Heart right ventricle (tissue), 16 donors: Measurements from ENCODE around the gene PKP2. TPM values are rescaled to one million over a fixed set of nuclear protein-coding genes. Genes with fewer than 3 reads are reported as not detected.
"Not testable (repeated sequence)": the region's sequence is repeated elsewhere in the genome, so short reads cannot be mapped to it uniquely, and the experiment has no call there.

Source experiments
- ATAC-seq, 8 donors: fragments of 200-7000 bp; cut with Tn5 transposase; one replicate each; pipeline ENCODE4 v1.9.1; 2020; ENCODE audit warnings: mild to moderate bottlenecking in 8 of 8, moderate library complexity in 8 of 8, moderate number of reproducible peaks in 1 of 8
- DNase-seq, 2 donors: peaks; one replicate each; pipeline ENCODE4 v3.0.0-alpha.2; 2020
- H3K27ac ChIP-seq, 10 donors: fragments of 200-600 bp; sonication (generic) in 2 of 10; one replicate each; pipeline versions ENCODE4 v1.5.0 to v1.8.0; 2020 to 2022; ENCODE audit warnings: mild to moderate bottlenecking in 3 of 10
- H3K27me3 ChIP-seq, 7 donors: fragments of 200-600 bp; one replicate each; pipeline ENCODE4 v1.8.0; 2021 to 2022; ENCODE audit warnings: mild to moderate bottlenecking in 2 of 7
- H3K36me3 ChIP-seq, 9 donors: fragments of 200-600 bp; sonication (generic) in 1 of 9; one replicate each; pipeline versions ENCODE4 v1.5.0 to v1.8.0; 2020 to 2022; ENCODE audit warnings: mild to moderate bottlenecking in 2 of 9
- H3K4me1 ChIP-seq, 9 donors: fragments of 200-600 bp; sonication (generic) in 1 of 9; one replicate each; pipeline versions ENCODE4 v1.5.0 to v1.8.0; 2020 to 2022; ENCODE audit warnings: mild to moderate bottlenecking in 4 of 9
- H3K4me3 ChIP-seq, 10 donors: fragments of 200-600 bp; sonication (generic) in 2 of 10; one replicate each; pipeline versions ENCODE4 v1.5.0 to v1.8.0; 2020 to 2022; ENCODE audit warnings: mild to moderate bottlenecking in 7 of 10, moderate library complexity in 2 of 10
- H3K9me3 ChIP-seq, 11 donors: fragments of 200-600 bp in 10 of 11; sonication (generic) in 2 of 11; one replicate each; pipeline versions ENCODE4 v1.5.0 to v1.8.0; 2013 to 2022; ENCODE audit warnings: mild to moderate bottlenecking in 2 of 11, control low read depth in 1 of 11, moderate library complexity in 1 of 11
- WGBS, 2 donors: extraction: QIAGEN DNeasy Blood & Tissue Kit; methylation state at CpG; one replicate each; pipeline ENCODE4 v1.1.7; 2013; ENCODE audit warnings: inconsistent platforms in 1 of 2; 5-methylcytosine and 5-hydroxymethylcytosine counted together
- intact Hi-C, 10 donors: fragments of 100-400 bp; cut with DNase I; formaldehyde crosslinking; loops; one replicate each; pipeline versions ENCODE4 v1.11.1 to v1.14.2; 2022
- polyA plus RNA-seq, 2 donors: library from polyadenylated mRNA; stranded (reverse); fragments of 200-250 nt; gene quantifications; one replicate each; pipeline ENCODE4 v1.2.3, GENCODE V29; 2013
- total RNA-seq, 10 donors: library from RNA; stranded (reverse); fragmentation: NEBNext Ultra II Directional in 3 of 10; extraction: Animal tissue kit (Norgen Biotek cat#: 25700) in 3 of 10; gene quantifications; one replicate each; pipeline versions ENCODE4 v1.2.1 to v1.2.4, GENCODE V29; 2021 to 2023
- TF ChIP-seq, protein P1 (sequence below), 9 donors: fragments of 200-600 bp; sonication (generic) in 2 of 9; IDR thresholded peaks; one replicate each; pipeline versions ENCODE4 v1.5.0 to v1.8.0; 2021 to 2022; ENCODE audit warnings: antibody characterized with exemption in 9 of 9, mild to moderate bottlenecking in 5 of 9, moderate library complexity in 1 of 9
- donor health status: Arrhythmogenic right ventricular cardiomyopathy.
- donor health status: ischemic (EF 13 %, LVEDD 7.1; RV severe dilation, severe dysfunction).
- donor health status: healthy with polysubstance abuse.
- donor health status: DM: no; HTN: yes; CAD: no.
- donor health status: DM: no; HTN: no; CAD: no.
- donor health status: ischemic (EF 25% LVEDD 6.9; RV normal size, moderate dysfunction).
- donor health status: ischemic (EF 25% LVEDD 5.7; RV mildly dilated, moderate dysfunction).
- donor health status: healthy.
- donor health status: DM: yes; HTN: yes; CAD: no.
- donor health status: Ischemic cardiomyopathy.
- donor health status: ischemic (EF 35%, LVEDD 5.7; RV mildly dilated, moderate dysfunction).
- donor health status: nonischemic (EF 11% LVEDD 7.7; RV severe dilation, severe dysfunction).
- donor health status: DM: yes; HTN: yes; CAD: no.
- donor health status: PGD.
- donor health status: ischemic (EF 29% LVEDD 5.4; RV normal size, mild dysfunction).
- donor health status: nonischemic (EF 23%, LVEDD 6.1; RV moderate dilation, normal function).

The PKP2 gene
- total and polyA plus RNA-seq, 12 donors: 92.3 to 639 (median 410) TPM

DNA sequence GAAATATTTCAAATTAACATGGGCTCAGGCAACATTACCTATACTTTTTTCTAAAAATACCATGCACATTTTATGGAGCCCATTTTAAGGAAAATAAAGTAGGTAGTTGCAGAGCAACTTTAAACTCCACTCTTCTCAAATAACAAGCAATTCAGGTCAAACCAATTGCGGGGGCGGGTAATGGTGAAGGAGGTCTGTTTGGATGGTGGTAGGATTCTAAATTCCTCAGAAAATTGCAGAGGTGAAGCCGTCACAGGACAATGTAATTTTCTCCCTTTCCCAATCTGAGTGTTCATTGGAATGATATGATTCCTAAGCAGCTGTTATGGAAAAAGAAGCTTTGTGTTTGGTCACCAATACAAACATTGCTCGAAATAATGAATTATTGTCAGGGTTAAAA lies 11.6 kb downstream of the PKP2 start:
- intact Hi-C loops: no loop called here
- H3K4me3 ChIP-seq: no peak overlapping the region
- H3K4me1 ChIP-seq: peaks cover 0 to 62% (median 15%) of the 10 kb centered on the region in 9 donors
- 67 to 80% methylated on average over 4 of the region's 4 CpGs for WGBS, 2 donors
- DNase-seq (no peak), ATAC-seq (no peak)
- no peaks in the 10 kb centered on the region for H3K27me3 ChIP-seq
- H3K36me3 ChIP-seq: no peaks in the 10 kb centered on the region
- TF ChIP-seq, protein P1, sequence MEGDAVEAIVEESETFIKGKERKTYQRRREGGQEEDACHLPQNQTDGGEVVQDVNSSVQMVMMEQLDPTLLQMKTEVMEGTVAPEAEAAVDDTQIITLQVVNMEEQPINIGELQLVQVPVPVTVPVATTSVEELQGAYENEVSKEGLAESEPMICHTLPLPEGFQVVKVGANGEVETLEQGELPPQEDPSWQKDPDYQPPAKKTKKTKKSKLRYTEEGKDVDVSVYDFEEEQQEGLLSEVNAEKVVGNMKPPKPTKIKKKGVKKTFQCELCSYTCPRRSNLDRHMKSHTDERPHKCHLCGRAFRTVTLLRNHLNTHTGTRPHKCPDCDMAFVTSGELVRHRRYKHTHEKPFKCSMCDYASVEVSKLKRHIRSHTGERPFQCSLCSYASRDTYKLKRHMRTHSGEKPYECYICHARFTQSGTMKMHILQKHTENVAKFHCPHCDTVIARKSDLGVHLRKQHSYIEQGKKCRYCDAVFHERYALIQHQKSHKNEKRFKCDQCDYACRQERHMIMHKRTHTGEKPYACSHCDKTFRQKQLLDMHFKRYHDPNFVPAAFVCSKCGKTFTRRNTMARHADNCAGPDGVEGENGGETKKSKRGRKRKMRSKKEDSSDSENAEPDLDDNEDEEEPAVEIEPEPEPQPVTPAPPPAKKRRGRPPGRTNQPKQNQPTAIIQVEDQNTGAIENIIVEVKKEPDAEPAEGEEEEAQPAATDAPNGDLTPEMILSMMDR (IDR thresholded peaks at IDR 0.05): no peak
- H3K27ac ChIP-seq: peak overlapping the region in 6 of 10 donors; percentile 23 to 71 (median 54)
- H3K9me3 ChIP-seq: no peaks in the 10 kb centered on the region

GRCh38 chr12:32881702-32882101 lies 14.9 kb downstream of the PKP2 start:
- H3K4me1 ChIP-seq: peaks cover 0 to 67% (median 19%) of the 10 kb centered on the region in 9 donors

GRCh38 chr12:32881107-32881506 lies 15.5 kb downstream of the PKP2 start:
- Histone ChIP-seq H3K27ac (peak overlapping the region; percentile 34 to 91 (median 84)), H3K36me3 (no peaks in the 10 kb centered on the region), H3K9me3 (no peaks in the 10 kb centered on the region), H3K4me1 (peaks cover 0 to 67% (median 23%) of the 10 kb centered on the region in 9 donors), H3K27me3 (no peaks in the 10 kb centered on the region), H3K4me3 (no peak overlapping the region)
- ATAC-seq (peak in 2 of 8 donors; percentile 18 to 41), DNase-seq (peak in 1 of 2 donors; percentile 39)
- TF ChIP-seq, protein P1 (IDR thresholded peaks at IDR 0.05): no peak
- 22 to 29% methylated on average over 3 of the region's 3 CpGs for WGBS, 2 donors
- intact Hi-C loops: no loop called here

More at GRCh38 chr12:32881702-32882101, 14.9 kb downstream of the PKP2 start:
- WGBS, 2 donors: 45 to 60% methylated on average over 7 of the region's 7 CpGs
- Histone ChIP-seq H3K27ac (peak overlapping the region; percentile 31 to 91 (median 84)), H3K27me3 (no peaks in the 10 kb centered on the region), H3K36me3 (no peaks in the 10 kb centered on the region), H3K4me3 (no peak overlapping the region), H3K9me3 (no peaks in the 10 kb centered on the region)
- TF ChIP-seq, protein P1 (IDR thresholded peaks at IDR 0.05): no peak
- intact Hi-C loops: no loop called here
- ATAC-seq: no peak
- no peak for DNase-seq

- Histone ChIP-seq H3K4me1 (peaks cover 0 to 73% (median 14%) of the 10 kb centered on the region in 9 donors), H3K4me3 (peak overlapping the region in 2 of 10 donors; percentile 30 to 33), H3K27ac (peak overlapping the region; percentile 62 to 91 (median 84))
- not testable (repeated sequence) for H3K9me3 ChIP-seq, H3K36me3 ChIP-seq, H3K27me3 ChIP-seq, ATAC-seq, DNase-seq
- intact Hi-C loops: loop anchor here in 2 of 10 donors (2.0 to 5.0 kb wide), 2 partner anchors 14 to 52 kb away; no protein-coding TSS in a partner anchor
- 64 to 71% methylated on average over 7 of the region's 7 CpGs for WGBS, 2 donors
Observed at GRCh38 chr12:32879066-32879465, 17.5 kb downstream of the PKP2 start.
